ENCODE measurements around the gene PLCB4.

PLCB4 gene

GRCh38 chr20:9179193-9179802 is 110.4 kb downstream of the PLCB4 start:
- no peak for DNase-seq (ENCODE audit: low read depth)

GRCh38 chr20:9179867-9180266 is 111.0 kb downstream of the PLCB4 start:
- no peak for DNase-seq (ENCODE audit: low read depth)

- DNase-seq (ENCODE audit: low read depth), result no peak
Observed at GRCh38 chr20:9180481-9181257, 111.8 kb downstream of the PLCB4 start.

GRCh38 chr20:9185511-9185910 is 116.6 kb downstream of the PLCB4 start:
- DNase-seq (ENCODE audit: low read depth), result no peak

GRCh38 chr20:9186396-9186795 is 117.5 kb downstream of the PLCB4 start:
- DNase-seq (ENCODE audit: low read depth), result no peak

GRCh38 chr20:9195031-9195430 is 126.1 kb downstream of the PLCB4 start:
- no peak for DNase-seq (ENCODE audit: low read depth)

- DNase-seq (ENCODE audit: low read depth), result no peak
Observed at GRCh38 chr20:9196110-9196509, 127.2 kb downstream of the PLCB4 start.

- no peak for DNase-seq (ENCODE audit: low read depth)
Observed at GRCh38 chr20:9198460-9198859, 129.6 kb downstream of the PLCB4 start.

GRCh38 chr20:9200196-9200595 is 131.3 kb downstream of the PLCB4 start:
- DNase-seq (ENCODE audit: low read depth), result no peak

GRCh38 chr20:9200620-9201019 is 131.7 kb downstream of the PLCB4 start:
- DNase-seq (ENCODE audit: low read depth), result no peak

- DNase-seq (ENCODE audit: low read depth), result no peak
Observed at GRCh38 chr20:9202420-9203080, 133.7 kb downstream of the PLCB4 start.

- no peak for DNase-seq (ENCODE audit: low read depth)
Observed at GRCh38 chr20:9203081-9203447, 134.2 kb downstream of the PLCB4 start.

- DNase-seq (ENCODE audit: low read depth), result no peak
Observed at GRCh38 chr20:9204979-9205378, 136.1 kb downstream of the PLCB4 start.

- DNase-seq (ENCODE audit: low read depth), result no peak
Observed at GRCh38 chr20:9206486-9206885, 137.6 kb downstream of the PLCB4 start.

- no peak for DNase-seq (ENCODE audit: low read depth)
Observed at GRCh38 chr20:9207253-9207652, 138.4 kb downstream of the PLCB4 start.

- DNase-seq (ENCODE audit: low read depth), result no peak
Observed at GRCh38 chr20:9210356-9210755, 141.5 kb downstream of the PLCB4 start.

- DNase-seq (ENCODE audit: low read depth), result no peak
Observed at GRCh38 chr20:9211016-9211760, 142.3 kb downstream of the PLCB4 start.

- no peak for DNase-seq (ENCODE audit: low read depth)
Observed at GRCh38 chr20:9212735-9213134, 143.8 kb downstream of the PLCB4 start.

GRCh38 chr20:9214685-9215084 is 145.8 kb downstream of the PLCB4 start:
- no peak for DNase-seq (ENCODE audit: low read depth)

GRCh38 chr20:9215539-9215938 is 146.7 kb downstream of the PLCB4 start:
- no peak for DNase-seq (ENCODE audit: low read depth)

GRCh38 chr20:9218531-9218961 is 149.7 kb downstream of the PLCB4 start:
- no peak for DNase-seq (ENCODE audit: low read depth)

- DNase-seq (ENCODE audit: low read depth), result no peak
Observed at GRCh38 chr20:9220874-9221547, 152.1 kb downstream of the PLCB4 start.
